Measurements from ENCODE around the gene NRTN.

Gene NRTN

GRCh38 chr19:5788422-5788821, 16.4 kb upstream of the NRTN start:
- no peak for DNase-seq

GRCh38 chr19:5789351-5789761, 15.5 kb upstream of the NRTN start:
- no peak for DNase-seq
- intact Hi-C loops (cut with DNase I): no loop called here

More at GRCh38 chr19:5788422-5788821, 16.4 kb upstream of the NRTN start:
- intact Hi-C loops (cut with DNase I): no loop called here

GRCh38 chr19:5789886-5790558, 14.8 kb upstream of the NRTN start:
- DNase-seq: no peak
- intact Hi-C loops (cut with DNase I): loop anchor here (2.0 kb wide), 1 partner anchor 113 kb away; the partner anchor contains the start of gene NDUFA11

GRCh38 chr19:5790559-5791520, 14.0 kb upstream of the NRTN start, which contains the start of gene DUS3L:
Gene DUS3L (minus strand): TSS chr19:5791163. CDS start chr19:5791141, 22 bp downstream.
- DNase-seq: peak; percentile 93 to 99 (median 97)
- intact Hi-C loops (cut with DNase I): loop anchor here (2.0 kb wide), 1 partner anchor 112 kb away; the partner anchor contains the start of gene NDUFA11

- no peak for DNase-seq
- intact Hi-C loops (cut with DNase I): no loop called here
These were observed 12.6 kb upstream of the NRTN start for GRCh38 chr19:5792224-5792623.

GRCh38 chr19:5793188-5793587, 11.7 kb upstream of the NRTN start:
- DNase-seq: no peak
- intact Hi-C loops (cut with DNase I): no loop called here

GRCh38 chr19:5795382-5795919, 9.4 kb upstream of the NRTN start:
- intact Hi-C loops (cut with DNase I): no loop called here
- DNase-seq: no peak

- intact Hi-C loops (cut with DNase I): no loop called here
- no peak for DNase-seq
These were observed 6.6 kb upstream of the NRTN start for GRCh38 chr19:5798244-5798643.

GRCh38 chr19:5799247-5800241, 5.3 kb upstream of the NRTN start:
- peak in 1 of 42 donors; percentile 41 for DNase-seq
- intact Hi-C loops (cut with DNase I): no loop called here

GRCh38 chr19:5800361-5801270, 4.3 kb upstream of the NRTN start:
- intact Hi-C loops (cut with DNase I): no loop called here

GRCh38 chr19:5801796-5802619, 2.9 kb upstream of the NRTN start:
- no peak for DNase-seq
- intact Hi-C loops (cut with DNase I): no loop called here

More at GRCh38 chr19:5800361-5801270, 4.3 kb upstream of the NRTN start:
- DNase-seq: no peak

- intact Hi-C loops (cut with DNase I): no loop called here
- DNase-seq: no peak
These were observed 1.5 kb upstream of the NRTN start for GRCh38 chr19:5803441-5803751.

- intact Hi-C loops (cut with DNase I): no loop called here
- DNase-seq: peak in 36 of 42 donors; percentile 25 to 80 (median 55)
These were observed 933 bp upstream of the NRTN start for GRCh38 chr19:5803752-5804515.

- peak in 11 of 42 donors; percentile 17 to 60 (median 37) for DNase-seq
- intact Hi-C loops (cut with DNase I): no loop called here
These were observed 730 bp downstream of the NRTN start for GRCh38 chr19:5805462-5806132.

GRCh38 chr19:5806133-5806489, 1.2 kb downstream of the NRTN start:
- no peak for DNase-seq
- intact Hi-C loops (cut with DNase I): no loop called here

GRCh38 chr19:5806905-5807304, 2.0 kb downstream of the NRTN start:
- no peak for DNase-seq
- intact Hi-C loops (cut with DNase I): no loop called here
